Measurements from ENCODE around the gene NOTO.

Gene NOTO

GRCh38 chr2:73212098-73212447 is 9.7 kb downstream of the NOTO start:
- Mint-ChIP-seq H3K9me3 (no peaks in the 10 kb centered on the region), H3K27ac (no peak overlapping the region), H3K36me3 (ENCODE audit: insufficient read depth) (peaks cover 13% of the 10 kb centered on the region), H3K4me3 (no peak overlapping the region), H3K4me1 (ENCODE audit: low read depth in 2 of 2) (peaks cover 20 to 23% of the 10 kb centered on the region in 2 donors), H3K27me3 (peaks cover 20 to 25% of the 10 kb centered on the region in 2 donors)
- DNase-seq (no peak), ATAC-seq (replicated peaks) (no peak)

DNA sequence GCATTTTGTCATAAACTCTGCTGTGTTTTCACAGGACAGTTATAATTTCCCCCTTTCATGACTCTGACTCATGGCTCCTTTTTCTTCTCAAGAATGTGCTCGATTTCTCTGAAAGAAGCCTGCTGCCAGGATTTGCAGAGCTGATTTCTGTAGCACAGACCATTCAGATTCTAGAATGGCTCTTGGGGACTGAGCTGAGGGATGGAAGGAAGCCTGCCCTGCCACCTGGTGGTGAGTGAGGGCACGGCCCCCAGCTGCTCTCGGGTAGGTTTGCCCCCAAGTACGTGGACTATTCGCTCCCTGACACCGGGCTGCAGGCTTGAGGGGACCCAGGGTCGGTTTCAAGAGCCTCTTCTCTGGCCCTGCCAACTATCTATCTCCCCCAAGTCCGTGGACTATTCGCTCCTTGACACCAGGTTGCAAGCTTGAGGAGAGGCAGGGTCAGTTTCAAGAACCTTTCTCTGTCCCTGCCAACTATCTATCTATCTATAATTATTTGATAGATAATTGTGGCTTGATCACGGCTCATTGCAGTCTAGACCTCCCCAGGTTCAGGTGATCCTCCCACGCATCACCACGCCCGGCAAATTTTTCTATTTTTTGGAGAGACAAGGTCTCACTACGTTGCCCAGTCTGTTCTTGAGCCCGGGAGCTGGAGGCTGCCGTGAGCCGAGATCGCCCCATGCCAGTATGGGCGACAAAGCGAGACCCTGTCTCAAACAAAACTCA is 10.2 kb downstream of the NOTO start:
- H3K4me1 Mint-ChIP-seq (ENCODE audit: low read depth in 2 of 2) = peaks cover 20 to 23% of the 10 kb centered on the region in 2 donors
- peaks cover 18% of the 10 kb centered on the region for H3K36me3 Mint-ChIP-seq (ENCODE audit: insufficient read depth)
- ATAC-seq (replicated peaks) = peak; percentile 68
- H3K27me3 Mint-ChIP-seq = peaks cover 15 to 21% of the 10 kb centered on the region in 2 donors
- peak overlapping the region; percentile 28 to 91 for H3K4me3 Mint-ChIP-seq
- no peaks in the 10 kb centered on the region for H3K9me3 Mint-ChIP-seq
- H3K27ac Mint-ChIP-seq = no peak overlapping the region
- peak; percentile 69 to 76 (median 71) for DNase-seq

- DNase-seq (peak; percentile 92 to 95 (median 95)), ATAC-seq (replicated peaks) (peak; percentile 94)
- H3K27me3 Mint-ChIP-seq = peaks cover 4 to 11% of the 10 kb centered on the region in 2 donors
- peak within 1 kb of the TSS; percentile 91 to 92 for H3K4me3 Mint-ChIP-seq
- peaks cover 18% of the 10 kb centered on the region for H3K36me3 Mint-ChIP-seq (ENCODE audit: insufficient read depth)
- H3K9me3 Mint-ChIP-seq = no peaks in the 10 kb centered on the region
- H3K4me1 Mint-ChIP-seq (ENCODE audit: low read depth in 2 of 2) = peaks cover 20 to 23% of the 10 kb centered on the region in 2 donors
- peak within 1 kb of the TSS; percentile 85 to 89 for H3K27ac Mint-ChIP-seq
These were observed 12.0 kb downstream of the NOTO start, which contains the start of gene SMYD5 for GRCh38 chr2:73214120-73215035. Gene SMYD5, plus strand, starts transcription at chr2:73214245. Its CDS starts 22 bp downstream, at chr2:73214267.

DNA sequence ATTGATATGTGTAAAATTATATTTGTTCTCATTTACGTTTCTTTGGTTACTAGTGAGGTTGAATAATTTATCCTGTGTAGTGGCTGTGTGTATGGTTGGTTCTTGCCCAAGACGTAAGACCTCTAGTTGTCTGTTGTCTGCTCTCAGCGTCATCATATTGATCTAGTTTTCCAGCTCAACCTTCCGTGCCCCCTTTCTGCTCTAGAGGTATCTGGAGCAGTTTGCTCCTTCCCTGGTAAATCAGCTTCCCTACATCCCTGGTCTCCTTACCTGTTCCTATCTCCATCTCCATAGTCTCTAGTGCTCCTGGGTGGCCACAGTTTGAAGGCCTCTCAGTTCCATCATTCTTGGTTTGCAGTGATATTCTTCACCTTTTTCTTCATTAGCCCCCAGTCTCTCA is 12.9 kb downstream of the NOTO start:
- H3K36me3 Mint-ChIP-seq (ENCODE audit: insufficient read depth) = peaks cover 18% of the 10 kb centered on the region
- no peaks in the 10 kb centered on the region for H3K9me3 Mint-ChIP-seq
- peak overlapping the region; percentile 91 to 92 for H3K4me3 Mint-ChIP-seq
- H3K4me1 Mint-ChIP-seq (ENCODE audit: low read depth in 2 of 2) = peaks cover 20 to 23% of the 10 kb centered on the region in 2 donors
- ATAC-seq (replicated peaks) (no peak), DNase-seq (no peak)
- peak overlapping the region in 1 of 2 donors; percentile 85 for H3K27ac Mint-ChIP-seq
- peaks cover 0 to 3% of the 10 kb centered on the region in 2 donors for H3K27me3 Mint-ChIP-seq

DNA sequence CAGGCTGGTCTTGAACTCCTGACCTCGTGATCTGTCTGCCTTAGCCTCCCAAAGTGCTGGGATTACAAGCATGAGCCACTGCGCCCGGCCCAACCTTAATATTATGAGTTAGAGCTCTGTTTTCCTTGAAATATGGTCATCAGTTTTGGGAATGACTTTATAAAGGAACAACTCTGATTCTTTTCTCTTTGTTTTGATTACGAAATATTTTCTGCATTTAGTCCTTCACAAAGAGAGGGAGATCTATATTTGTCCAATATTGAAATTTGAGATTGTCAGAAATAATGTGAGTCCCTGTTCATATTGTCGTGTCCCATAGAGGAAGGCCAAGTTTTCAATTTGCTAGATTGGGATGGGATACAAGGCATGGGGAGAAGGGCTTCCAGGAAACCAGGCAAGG is 14.8 kb downstream of the NOTO start:
- DNase-seq (no peak), ATAC-seq (replicated peaks) (no peak)
- Mint-ChIP-seq H3K27me3 (no peaks in the 10 kb centered on the region), H3K36me3 (ENCODE audit: insufficient read depth) (peaks cover 26% of the 10 kb centered on the region), H3K27ac (no peak overlapping the region), H3K4me1 (ENCODE audit: low read depth in 2 of 2) (peaks cover 20 to 23% of the 10 kb centered on the region in 2 donors), H3K9me3 (no peaks in the 10 kb centered on the region), H3K4me3 (no peak overlapping the region)

DNA sequence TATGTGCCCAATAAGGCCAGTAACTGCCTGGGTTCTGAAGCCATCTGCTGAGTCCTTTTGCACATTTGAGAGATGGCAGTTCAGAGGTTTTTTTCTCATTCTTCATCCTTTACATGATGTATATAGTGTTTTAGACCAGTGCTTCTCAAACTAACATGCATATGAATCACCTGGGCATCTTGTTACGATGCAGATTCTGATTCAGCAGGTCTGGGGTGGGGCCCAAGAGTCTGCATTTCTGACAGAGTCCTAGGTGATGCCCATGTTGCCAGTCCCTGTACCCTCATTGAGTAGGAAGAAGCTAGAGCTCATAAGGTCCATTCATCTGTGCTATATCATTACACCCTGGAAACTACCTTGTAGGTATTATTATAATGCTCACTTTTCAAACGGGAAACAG is 15.5 kb downstream of the NOTO start:
- DNase-seq (no peak), ATAC-seq (replicated peaks) (no peak)
- Mint-ChIP-seq H3K27me3 (no peaks in the 10 kb centered on the region), H3K9me3 (no peaks in the 10 kb centered on the region), H3K4me1 (ENCODE audit: low read depth in 2 of 2) (peaks cover 18 to 23% of the 10 kb centered on the region in 2 donors), H3K4me3 (no peak overlapping the region), H3K27ac (no peak overlapping the region), H3K36me3 (ENCODE audit: insufficient read depth) (peaks cover 31% of the 10 kb centered on the region)

GRCh38 chr2:73218298-73218697 is 15.9 kb downstream of the NOTO start:
- DNase-seq = no peak
- H3K36me3 Mint-ChIP-seq (ENCODE audit: insufficient read depth) = peaks cover 29% of the 10 kb centered on the region
- ATAC-seq (replicated peaks) = no peak
- H3K4me1 Mint-ChIP-seq (ENCODE audit: low read depth in 2 of 2) = peaks cover 16 to 23% of the 10 kb centered on the region in 2 donors
- H3K27ac Mint-ChIP-seq = no peak overlapping the region
- no peak overlapping the region for H3K4me3 Mint-ChIP-seq
- no peaks in the 10 kb centered on the region for H3K27me3 Mint-ChIP-seq
- no peaks in the 10 kb centered on the region for H3K9me3 Mint-ChIP-seq

GRCh38 chr2:73223821-73224220 is 21.4 kb downstream of the NOTO start:
- no peak overlapping the region for H3K4me3 Mint-ChIP-seq
- H3K36me3 Mint-ChIP-seq (ENCODE audit: insufficient read depth) = peaks cover 21% of the 10 kb centered on the region
- H3K27me3 Mint-ChIP-seq = no peaks in the 10 kb centered on the region
- H3K4me1 Mint-ChIP-seq (ENCODE audit: low read depth in 2 of 2) = no peaks in the 10 kb centered on the region
- no peak overlapping the region for H3K27ac Mint-ChIP-seq
- DNase-seq (no peak), ATAC-seq (replicated peaks) (no peak)
- H3K9me3 Mint-ChIP-seq = no peaks in the 10 kb centered on the region

- peaks cover 0 to under 1% of the 10 kb centered on the region in 2 donors for H3K4me1 Mint-ChIP-seq (ENCODE audit: low read depth in 2 of 2)
- H3K4me3 Mint-ChIP-seq = no peak overlapping the region
- peaks cover 21% of the 10 kb centered on the region for H3K36me3 Mint-ChIP-seq (ENCODE audit: insufficient read depth)
- no peak for DNase-seq
- no peaks in the 10 kb centered on the region for H3K9me3 Mint-ChIP-seq
- peak overlapping the region in 1 of 2 donors; percentile 41 for H3K27ac Mint-ChIP-seq
- no peak for ATAC-seq (replicated peaks)
- H3K27me3 Mint-ChIP-seq = no peaks in the 10 kb centered on the region
These were observed 23.4 kb downstream of the NOTO start for GRCh38 chr2:73225513-73226360.

DNA sequence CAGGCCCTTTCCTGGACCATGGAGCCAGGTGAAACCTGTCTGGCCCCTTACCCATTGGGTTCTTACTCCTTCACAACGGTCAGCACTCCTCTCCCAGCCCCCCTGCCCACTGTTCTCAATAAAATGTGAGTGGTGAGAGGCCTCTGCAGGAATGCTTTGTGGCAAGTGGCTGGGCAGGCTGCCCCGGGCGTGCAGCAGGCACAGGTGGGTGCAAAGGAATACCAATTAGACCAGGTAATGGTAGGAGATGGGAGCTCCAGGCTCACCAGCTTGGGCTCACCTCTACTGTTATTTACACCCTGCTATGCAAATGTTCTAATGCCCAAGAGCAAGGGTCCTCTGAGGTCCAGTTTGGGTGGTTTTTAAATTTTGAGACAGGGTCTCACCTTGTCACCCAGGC is 24.7 kb downstream of the NOTO start:
- no peak for DNase-seq
- ATAC-seq (replicated peaks) = no peak
- Mint-ChIP-seq H3K36me3 (ENCODE audit: insufficient read depth) (peaks cover 17% of the 10 kb centered on the region), H3K9me3 (no peaks in the 10 kb centered on the region), H3K4me3 (no peak overlapping the region), H3K4me1 (ENCODE audit: low read depth in 2 of 2) (peaks cover 0 to 2% of the 10 kb centered on the region in 2 donors), H3K27ac (no peak overlapping the region), H3K27me3 (no peaks in the 10 kb centered on the region)

GRCh38 chr2:73228631-73229030 is 26.3 kb downstream of the NOTO start:
- H3K4me3 Mint-ChIP-seq = no peak overlapping the region

DNA sequence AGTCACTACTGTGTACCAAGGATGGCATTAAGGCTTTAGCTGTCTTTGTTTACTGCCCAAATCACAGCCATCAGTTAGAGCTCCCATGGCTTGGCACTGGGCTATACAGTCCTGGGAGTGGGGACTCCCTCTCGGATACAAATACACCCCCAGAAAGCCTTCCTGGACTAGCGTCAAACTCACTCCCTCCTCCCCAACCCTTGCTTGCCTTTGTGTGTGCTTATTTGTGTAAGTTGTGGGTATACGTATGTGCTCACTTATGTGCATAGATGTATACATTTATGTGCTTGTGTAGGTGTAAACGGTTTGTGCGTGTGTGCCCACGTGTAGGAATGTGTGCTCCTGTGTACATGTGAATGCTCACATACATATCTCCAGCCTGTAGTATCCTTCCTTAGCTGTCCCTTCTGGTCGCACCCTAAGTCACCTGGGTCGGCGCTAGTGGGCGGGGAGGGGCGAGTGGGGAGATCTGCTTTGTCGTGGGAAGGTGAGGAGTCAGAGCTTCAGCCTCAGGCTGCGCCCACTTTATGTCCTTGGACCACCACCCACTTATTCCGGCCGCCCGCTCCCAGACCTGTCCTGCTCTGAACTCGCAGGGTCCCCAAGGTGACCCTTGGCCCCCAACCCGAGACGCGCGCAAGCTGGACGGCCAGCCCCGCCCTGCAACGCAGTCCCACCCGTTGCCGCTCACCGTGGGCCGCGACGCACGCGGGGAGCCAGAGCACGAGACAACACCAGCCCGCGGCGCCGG is 30.2 kb downstream of the NOTO start:
- DNase-seq = peak in 1 of 3 experiments; percentile 21
- H3K4me3 Mint-ChIP-seq = peak overlapping the region; percentile 96 to 99

More at GRCh38 chr2:73228631-73229030, 26.3 kb downstream of the NOTO start:
- Mint-ChIP-seq H3K9me3 (no peaks in the 10 kb centered on the region), H3K36me3 (ENCODE audit: insufficient read depth) (peaks cover 18% of the 10 kb centered on the region), H3K27ac (no peak overlapping the region), H3K4me1 (ENCODE audit: low read depth in 2 of 2) (peaks cover 0 to 5% of the 10 kb centered on the region in 2 donors), H3K27me3 (no peaks in the 10 kb centered on the region)
- ATAC-seq (replicated peaks) (no peak), DNase-seq (no peak)

More for the DNA sequence above, 30.2 kb downstream of the NOTO start:
- Mint-ChIP-seq H3K4me1 (ENCODE audit: low read depth in 2 of 2) (peaks cover 28 to 33% of the 10 kb centered on the region in 2 donors), H3K36me3 (ENCODE audit: insufficient read depth) (peaks cover 31% of the 10 kb centered on the region), H3K27ac (peak overlapping the region; percentile 97 to 98), H3K9me3 (no peaks in the 10 kb centered on the region), H3K27me3 (no peaks in the 10 kb centered on the region)
- no peak for ATAC-seq (replicated peaks)
